NCI-H1092 treated with DMSO at 0.1 percent for 48 hours (cell line): ENCODE results near the gene SLC31A2.

ENCODE experiments used
- DNase-seq: peaks from one replicate; lab custom pipeline; 2025; lab: John Stamatoyannopoulos, UW

Gene SLC31A2

GRCh38 chr9:113151696-113152630, 1.2 kb downstream of the SLC31A2 start:
- no peak for DNase-seq

- DNase-seq: no peak
Observed at GRCh38 chr9:113152699-113153098, 1.9 kb downstream of the SLC31A2 start.

GRCh38 chr9:113153599-113153998, 2.8 kb downstream of the SLC31A2 start:
- DNase-seq: no peak

- DNase-seq: no peak
Observed at GRCh38 chr9:113154471-113154870, 3.7 kb downstream of the SLC31A2 start.

- DNase-seq: no peak
Observed at GRCh38 chr9:113154946-113155345, 4.1 kb downstream of the SLC31A2 start.

GRCh38 chr9:113155911-113156588, 5.2 kb downstream of the SLC31A2 start:
- no peak for DNase-seq

GRCh38 chr9:113156880-113157279, 6.1 kb downstream of the SLC31A2 start:
- DNase-seq: no peak

GRCh38 chr9:113158446-113158845, 7.6 kb downstream of the SLC31A2 start:
- no peak for DNase-seq

- peak; percentile 2 for DNase-seq
Observed at GRCh38 chr9:113160571-113160970, 9.8 kb downstream of the SLC31A2 start.

- DNase-seq: no peak
Observed at GRCh38 chr9:113163001-113163400, 12.2 kb downstream of the SLC31A2 start.

- no peak for DNase-seq
Observed at GRCh38 chr9:113164536-113165300, 13.9 kb downstream of the SLC31A2 start.

- no peak for DNase-seq
Observed at GRCh38 chr9:113166039-113166438, 15.2 kb downstream of the SLC31A2 start.

GRCh38 chr9:113168809-113169208, 18.0 kb downstream of the SLC31A2 start:
- no peak for DNase-seq

- DNase-seq: no peak
Observed at GRCh38 chr9:113173341-113173740, 22.5 kb downstream of the SLC31A2 start.

- DNase-seq: no peak
Observed at GRCh38 chr9:113176803-113177202, 26.0 kb downstream of the SLC31A2 start.

GRCh38 chr9:113177251-113177650, 26.4 kb downstream of the SLC31A2 start:
- no peak for DNase-seq

- no peak for DNase-seq
Observed at GRCh38 chr9:113178087-113178486, 27.3 kb downstream of the SLC31A2 start.

GRCh38 chr9:113179839-113180238, 29.0 kb downstream of the SLC31A2 start:
- no peak for DNase-seq

GRCh38 chr9:113181165-113181564, 30.4 kb downstream of the SLC31A2 start:
- DNase-seq: no peak

GRCh38 chr9:113183956-113184488, 33.2 kb downstream of the SLC31A2 start:
- no peak for DNase-seq

GRCh38 chr9:113184539-113184938, 33.7 kb downstream of the SLC31A2 start:
- DNase-seq: no peak

GRCh38 chr9:113185271-113185670, 34.5 kb downstream of the SLC31A2 start:
- no peak for DNase-seq
